ENCODE data around the gene HDAC8.
"Not testable (repeated sequence)": the region's sequence is repeated elsewhere in the genome, so short reads cannot be mapped to it uniquely, and the experiment has no call there.

HDAC8 gene
- 6.1 to 10.7 (median 10.2) reads per million in 4 experiments for total RNA-seq

DNA sequence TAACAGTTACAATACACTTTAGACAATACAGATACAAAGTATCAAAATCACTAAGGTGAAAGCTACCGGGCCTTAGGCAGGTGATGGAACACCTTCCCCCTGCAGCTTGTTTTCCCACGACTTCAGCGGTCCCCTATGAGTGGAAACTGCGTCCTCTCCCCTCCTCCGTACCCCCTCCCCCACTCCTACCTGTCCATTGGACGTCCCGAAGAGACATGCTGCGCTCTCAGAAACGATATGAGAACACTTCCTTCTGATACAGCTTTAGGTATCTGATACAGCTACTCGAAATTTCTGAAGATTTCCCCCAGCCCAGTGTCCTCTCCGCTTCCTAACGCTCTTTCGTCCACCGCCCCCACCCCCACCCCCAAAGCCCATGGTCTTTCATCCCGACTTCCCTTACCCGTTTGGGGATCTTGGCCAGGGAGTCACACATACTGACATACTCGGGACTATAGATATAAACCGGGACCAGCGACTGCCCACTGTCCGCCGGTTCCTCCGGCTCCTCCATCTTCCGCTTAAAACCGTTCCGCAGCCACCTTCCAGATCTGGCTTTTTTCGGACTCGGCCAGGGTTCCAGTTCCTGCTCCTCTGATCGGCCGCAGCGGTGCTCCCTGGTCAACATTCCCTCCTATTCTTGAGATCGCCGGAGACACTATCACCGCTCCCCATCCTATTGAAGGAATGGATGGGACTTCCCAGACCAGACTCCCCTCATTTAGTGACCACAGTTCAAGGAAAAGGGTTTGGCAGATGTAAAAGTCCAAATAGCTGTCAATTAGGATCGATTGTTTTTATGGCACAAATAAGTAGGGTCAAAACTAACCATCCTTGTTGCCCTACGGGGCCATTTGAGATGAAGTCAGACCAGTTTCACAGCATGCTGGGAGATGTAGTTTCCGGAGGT is at the start of gene HDAC8:
TSS of gene HDAC8 (minus strand) at position 596 of the 910 bp plus-strand sequence. CDS start at position 514, 82 bp downstream.
- no peak for DNase-seq

DNA sequence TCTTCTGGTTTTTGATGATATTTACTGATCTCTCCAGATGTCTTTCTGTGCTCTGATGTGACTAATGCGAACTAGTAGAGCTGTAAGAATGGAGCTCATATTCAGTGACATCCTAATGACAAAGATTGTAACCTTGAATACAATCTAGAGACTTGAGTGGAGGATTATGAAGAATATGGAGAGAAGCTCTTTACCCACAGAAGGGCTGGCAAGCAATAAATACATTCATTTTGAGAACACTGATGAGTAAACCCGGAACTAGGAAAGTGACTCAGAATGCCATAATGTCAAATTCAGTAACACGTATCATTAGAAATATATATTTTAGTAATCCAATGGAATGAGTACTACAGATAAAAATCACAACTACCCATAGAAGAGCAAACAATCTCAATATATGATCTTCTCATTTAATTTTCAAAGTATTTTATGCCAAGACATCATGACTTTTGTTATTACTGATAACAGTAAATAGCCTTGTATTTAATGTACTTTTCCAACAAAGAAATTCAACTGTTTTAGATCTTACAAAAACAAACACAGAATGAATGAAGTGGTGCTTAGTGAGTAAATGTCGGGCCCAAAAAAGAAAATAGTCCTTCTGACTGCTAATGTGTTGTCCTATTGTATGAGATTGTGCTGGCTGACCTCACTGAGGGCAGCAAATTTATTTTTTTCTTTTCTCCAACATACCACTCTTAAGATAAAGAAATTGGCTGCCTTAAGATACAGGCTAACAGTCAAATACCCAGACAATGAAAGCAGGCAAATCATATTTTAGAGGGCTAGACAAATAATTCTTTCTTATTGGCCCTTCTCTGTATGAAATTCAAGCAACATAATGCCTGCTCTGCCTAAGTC is 49.2 kb upstream of the HDAC8 start:
- no peak for DNase-seq

DNA sequence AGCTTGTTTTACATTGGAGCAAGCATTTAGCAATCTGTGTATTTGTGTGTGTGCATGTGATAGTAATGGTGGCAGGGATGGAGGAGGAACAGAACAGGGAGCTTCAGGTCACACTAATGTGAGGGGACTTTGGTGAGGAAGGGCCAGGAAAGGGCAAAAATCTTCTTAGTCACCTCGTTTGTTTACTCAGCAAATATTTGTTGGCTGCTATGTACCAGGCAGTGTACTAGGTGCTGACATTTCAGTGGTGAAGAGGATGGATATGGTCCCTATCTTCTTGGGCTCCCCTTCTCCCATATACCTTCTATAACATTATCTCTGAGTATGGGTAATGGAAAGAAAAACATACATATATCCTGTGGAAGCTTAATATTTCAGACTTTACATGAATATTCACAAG is 48.5 kb upstream of the HDAC8 start:
- DNase-seq = no peak

DNA sequence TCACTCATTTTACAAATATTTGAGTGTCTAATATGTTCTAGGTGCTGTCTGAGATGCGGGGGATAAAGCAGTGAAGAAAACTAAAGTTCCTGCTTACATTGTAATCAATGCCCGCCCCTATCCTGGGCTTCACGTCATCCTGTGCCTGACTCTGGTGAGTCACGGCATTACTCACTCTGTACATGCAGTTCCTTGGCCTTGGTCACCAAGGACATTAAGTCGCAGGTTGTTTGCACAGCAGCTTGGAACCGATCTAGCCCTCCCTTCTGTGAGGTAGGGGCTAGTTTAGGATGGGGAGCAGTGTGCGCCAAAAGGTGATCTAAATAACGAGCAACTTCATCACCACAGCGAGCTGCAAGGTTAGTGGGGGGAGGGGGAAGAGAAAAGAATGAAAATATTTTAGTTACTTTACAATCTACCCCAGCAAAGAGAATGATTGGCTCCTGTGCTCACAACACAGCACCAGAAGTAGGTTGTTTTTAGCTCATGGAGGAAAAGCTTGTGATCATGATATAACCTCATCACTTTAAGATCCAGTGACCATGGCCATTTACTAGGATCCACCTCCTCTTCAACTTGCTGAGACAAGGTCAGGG is 48.0 kb upstream of the HDAC8 start:
- no peak for DNase-seq

DNA sequence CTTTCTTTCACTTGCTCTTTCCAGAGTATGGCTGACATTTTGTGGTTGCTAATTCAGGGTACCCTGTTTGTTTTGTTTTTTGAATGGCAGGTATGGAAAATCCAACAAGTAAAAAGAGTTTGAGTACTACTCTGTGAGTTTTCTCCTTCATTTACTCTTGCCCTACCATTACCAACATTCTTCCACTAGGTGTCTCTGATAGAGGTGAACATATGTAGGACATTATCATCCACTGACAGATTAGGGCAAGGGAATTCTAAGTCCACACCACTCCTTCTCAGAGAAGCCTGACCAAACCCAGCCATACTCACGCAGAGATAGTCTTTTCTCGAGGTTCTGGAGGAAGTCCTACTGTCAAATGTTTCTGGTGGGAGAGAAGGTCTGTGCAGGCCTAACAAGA is 36.7 kb upstream of the HDAC8 start:
- no peak for DNase-seq

DNA sequence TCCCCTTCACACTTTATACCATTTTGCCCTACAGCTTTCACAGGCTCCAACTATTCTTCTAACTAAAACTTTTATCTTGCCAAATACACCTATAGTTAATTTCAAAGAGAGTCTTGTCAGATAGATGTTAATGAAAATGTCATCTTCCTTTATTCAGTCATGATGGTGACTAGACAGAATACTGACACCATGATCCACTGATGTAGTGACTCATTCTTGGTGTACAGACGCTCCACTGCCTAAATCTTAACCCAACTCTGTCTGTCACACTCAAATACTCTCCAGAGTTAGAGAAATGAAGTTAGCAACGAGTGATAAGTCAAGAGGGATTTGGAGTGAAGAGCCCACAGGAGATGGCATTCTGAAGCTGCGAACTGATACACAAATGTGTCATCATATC is 32.1 kb upstream of the HDAC8 start:
- DNase-seq = no peak

DNA sequence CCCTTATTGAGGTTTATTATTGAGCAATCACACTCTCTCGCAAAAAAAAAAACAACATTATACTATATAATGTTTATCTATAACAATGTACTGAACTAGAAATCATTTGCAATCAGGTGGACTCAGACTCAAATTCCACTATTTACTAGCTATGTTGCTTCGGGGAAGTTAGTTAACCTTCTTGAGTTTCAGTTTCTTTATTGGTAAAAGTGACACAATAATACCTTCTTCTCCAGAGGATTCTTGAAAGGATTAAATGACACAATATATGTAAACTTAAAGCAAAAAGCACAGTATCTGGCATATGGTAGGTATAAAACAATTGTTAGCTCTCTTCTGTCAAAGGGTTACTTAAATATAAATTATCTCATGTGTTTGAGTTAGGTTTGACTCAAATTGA is 31.5 kb upstream of the HDAC8 start:
- DNase-seq = no peak

DNA sequence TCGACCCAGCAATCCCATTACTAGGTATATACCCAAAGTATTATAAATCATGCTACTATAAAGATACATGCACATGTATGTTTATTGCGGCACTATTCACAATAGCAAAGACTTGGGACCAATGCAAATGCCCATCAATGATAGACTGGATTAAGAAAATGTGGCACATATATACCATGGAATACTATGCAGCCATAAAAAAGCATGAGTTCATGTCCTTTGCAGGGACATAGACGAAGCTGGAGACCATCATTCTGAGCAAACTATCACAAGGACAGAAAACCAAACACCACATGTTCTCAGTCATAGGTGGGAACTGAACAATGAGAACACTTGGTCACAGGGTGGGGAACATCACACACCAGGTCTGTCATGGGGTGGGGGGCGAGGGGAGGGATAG is 18.4 kb upstream of the HDAC8 start:
- not testable (repeated sequence) for DNase-seq

DNA sequence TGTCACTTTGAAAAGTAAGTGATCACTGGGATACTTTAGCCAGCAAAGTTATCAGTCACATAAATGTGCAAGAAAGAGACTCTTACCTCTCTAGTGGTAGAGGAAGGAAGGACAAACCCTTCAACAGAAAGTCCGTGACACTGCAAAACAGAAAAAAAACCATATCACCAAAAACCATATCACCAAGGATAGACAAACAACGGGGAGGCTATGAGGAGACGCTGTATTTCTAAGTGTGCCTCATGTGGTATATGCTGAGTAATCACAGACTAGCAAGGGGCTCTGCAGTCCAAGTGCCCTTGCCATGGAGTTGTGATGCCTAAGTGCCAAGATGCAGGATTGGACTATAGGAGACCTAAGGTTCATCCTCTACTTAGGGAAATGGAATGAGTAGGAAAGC is 11.5 kb upstream of the HDAC8 start:
- no peak for DNase-seq

DNA sequence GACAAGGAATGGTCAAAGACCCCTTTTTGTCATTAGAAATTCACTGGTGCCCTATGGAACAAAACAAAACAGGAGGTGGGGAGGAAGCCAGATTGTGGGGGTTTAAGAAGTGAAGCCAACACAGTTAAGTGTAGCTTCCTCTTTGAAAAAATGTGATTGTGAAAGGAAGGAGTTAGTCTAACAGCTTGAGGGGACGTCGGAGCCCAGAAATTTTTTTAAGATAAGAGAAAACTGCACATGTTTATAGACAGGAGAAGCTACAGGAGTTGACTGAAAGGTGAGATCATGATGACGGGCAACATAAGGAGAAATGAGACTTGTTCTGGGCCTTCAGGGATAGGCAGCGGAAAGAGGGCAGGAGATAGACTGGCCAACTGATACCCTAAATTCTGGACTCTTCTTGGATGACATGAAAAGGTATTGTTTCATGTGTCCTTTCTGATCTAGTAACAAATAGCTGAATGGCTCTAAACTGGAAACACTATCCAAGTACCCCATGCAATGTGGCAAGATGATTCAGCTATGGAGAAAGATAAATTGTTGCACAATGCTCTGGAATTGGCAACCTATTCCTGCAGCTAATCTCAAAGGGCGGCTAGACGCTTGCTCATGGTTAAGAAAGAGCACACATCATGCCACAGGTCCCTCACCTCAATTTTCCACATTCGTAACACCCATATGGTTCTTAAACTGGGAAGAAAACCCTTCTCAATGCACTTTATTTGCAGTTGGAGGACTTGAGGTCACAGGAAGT is 3.7 kb upstream of the HDAC8 start:
- no peak for DNase-seq

DNA sequence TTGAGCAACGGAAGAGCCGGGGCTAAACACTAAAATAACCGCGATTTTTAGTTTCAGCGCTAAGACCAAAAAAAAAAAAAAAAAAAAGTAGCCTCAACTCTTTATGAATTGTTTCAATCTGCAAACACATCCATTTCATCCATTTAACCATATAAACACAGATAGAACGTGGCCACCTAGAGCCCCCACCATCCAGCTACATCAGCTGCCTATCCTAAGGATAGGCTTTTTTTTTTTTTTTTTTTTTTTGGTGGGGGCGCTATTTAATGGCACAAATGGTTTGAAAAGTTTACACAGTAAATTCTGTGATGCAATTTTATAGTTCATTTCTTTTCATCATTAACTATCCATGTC is 492 bp upstream of the HDAC8 start:
- DNase-seq = no peak

DNA sequence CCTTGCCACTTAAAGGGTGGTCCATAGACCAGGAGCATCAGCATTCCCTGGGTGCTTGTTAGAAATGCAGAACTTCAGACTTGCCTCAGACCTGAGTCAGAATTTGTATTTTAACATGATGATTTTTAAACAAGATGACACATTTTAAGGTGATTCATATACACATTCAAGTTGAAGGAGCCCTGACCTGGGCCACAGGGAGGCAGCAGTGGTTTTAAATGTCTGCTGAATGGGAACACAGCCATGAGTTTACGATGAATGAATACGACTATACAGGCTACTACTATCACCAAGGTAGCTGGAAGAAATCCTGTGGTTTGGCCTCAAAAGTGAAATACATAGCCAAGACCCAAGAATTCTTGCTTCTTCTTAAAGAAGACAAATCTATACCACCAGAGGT is 2.9 kb downstream of the HDAC8 start:
- no peak for DNase-seq

DNA sequence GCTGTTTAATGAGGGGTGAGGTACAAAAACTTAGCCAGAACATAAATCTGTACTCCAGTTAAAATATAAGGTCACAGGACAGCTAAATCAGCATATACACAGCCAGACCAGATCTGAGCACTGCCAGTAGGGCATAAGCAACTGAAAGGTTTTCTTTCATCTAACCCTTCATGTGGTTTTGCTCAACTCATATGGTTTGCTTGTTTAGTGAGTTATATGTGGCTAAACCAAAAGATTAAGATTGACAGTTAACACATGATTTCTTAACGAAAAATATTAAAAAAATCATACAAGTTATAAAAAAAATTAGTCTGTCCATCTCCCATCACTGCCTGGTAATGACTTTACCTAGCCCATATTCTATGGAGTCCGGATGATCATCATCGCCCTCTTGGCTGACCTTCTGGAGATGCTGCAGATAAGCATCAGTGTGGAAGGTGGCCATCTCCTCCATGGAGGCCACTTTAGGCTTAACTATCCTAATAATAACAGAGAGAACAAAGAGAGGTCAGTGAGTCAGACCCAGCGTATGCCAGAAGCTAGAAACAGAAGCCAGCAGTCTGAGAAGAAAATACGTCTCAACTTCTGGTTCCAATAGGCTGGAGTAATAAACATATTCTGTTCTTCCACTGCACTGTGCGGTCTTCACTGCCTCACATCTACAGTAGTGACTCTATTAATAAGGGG is 4.1 kb downstream of the HDAC8 start:
- DNase-seq = no peak

DNA sequence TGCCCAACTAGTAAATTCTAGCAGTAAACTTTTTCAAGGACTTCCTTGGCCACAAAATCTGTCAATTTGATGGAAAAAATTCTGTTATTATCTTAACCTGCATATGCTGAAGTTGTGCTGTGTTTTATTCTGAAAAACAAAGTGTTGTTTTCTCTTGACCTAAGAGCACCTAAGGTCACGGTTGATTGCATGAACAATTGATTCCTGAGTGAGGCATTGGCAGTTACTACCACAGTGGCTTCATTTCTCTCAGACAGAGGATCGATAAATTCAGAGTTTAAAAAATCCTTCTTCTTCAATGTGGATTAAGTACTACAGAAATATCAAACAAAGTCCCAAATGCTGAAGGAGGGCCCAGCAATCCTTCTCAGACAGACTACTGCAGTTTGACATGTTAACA is 6.2 kb downstream of the HDAC8 start:
- no peak for DNase-seq

DNA sequence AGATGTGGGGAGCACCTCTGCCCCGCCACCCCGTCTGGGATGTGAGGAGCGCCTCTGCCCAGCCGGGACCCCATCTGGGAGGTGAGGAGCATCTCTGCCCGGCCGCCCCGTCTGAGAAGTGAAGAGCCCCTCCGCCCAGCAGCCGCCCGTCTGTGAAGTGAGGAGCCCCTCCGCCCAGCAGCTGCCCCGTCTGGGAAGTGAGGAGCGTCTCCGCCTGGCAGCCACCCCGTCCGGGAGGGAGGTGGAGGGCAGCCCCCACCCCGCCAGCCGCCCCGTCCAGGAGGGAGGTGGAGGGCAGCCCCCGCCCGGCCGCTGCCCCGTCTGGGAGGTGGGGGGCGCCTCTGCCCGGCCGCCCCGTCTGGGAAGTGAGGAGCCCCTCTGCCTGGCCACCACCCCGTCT is 13.0 kb downstream of the HDAC8 start:
- DNase-seq = not testable (repeated sequence)

DNA sequence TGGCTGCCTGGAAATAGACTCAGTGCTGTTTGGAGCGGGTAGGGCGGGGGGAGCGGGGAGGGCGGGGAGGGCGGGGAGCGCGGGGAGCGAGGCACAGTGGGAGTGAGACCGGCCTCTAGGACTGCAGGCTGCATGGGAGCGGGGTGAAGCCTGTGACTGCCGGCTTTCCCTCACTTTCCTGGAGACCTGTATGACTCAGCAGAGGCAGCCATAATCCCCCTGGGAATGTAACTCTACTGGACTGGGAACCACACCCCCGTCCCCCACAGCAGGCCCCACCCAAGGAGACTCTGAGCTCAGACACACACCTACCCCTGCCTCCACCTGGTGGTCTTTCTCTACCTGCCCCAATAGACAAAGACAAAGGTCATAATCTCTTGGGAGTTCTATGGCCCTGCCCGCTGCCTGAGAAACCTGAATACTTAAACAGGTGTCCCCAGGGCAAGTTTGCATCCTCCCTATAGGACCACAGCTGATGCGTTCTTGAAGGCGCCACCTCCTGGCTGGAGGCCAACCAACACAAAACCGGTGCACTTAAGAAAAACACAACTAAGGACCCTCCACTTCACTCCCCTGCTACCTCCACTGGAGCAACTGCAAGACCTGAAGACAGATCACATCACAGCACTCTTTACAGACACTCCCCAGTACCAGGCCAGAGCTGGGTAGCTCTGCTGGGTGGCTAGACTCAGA is 18.0 kb downstream of the HDAC8 start:
- no peak for DNase-seq

DNA sequence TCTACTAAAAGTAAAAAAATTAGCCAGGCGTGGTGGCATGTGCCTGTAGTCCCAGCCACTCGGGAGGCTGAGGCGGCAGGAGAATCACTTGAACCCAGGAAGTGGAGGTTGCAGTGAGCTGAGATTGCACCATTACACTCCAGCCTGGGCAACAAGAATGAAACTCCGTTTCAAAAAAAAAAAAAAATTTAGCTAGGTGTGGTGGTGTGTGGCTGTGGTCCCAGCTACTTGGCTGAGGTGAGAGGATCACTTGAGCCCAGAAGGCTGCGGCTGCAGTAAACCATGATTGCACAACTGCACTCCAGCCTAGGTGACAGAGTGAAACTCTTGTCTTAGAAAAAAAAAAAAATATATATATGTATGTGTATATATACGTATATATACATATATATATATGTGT is 20.2 kb downstream of the HDAC8 start:
- not testable (repeated sequence) for DNase-seq

DNA sequence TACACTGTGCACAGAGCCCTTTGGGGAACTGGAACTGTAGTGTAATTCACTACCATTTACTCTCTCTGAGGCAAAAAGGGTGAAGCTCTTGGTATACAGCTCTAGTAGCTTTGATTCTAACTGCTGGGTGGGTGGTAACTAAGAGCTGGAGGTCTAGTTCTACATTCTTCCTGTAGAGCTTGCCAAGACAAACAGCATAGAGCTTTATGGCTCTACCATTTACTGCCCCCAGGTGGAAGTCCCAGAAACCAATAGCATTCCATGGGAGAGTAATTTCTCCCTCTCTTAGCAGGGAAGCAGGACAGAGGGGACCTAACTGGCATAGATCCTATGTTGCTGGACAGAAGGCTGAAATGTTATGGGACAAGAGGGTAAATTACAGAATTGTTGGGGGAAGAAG is 26.7 kb downstream of the HDAC8 start:
- DNase-seq = no peak

DNA sequence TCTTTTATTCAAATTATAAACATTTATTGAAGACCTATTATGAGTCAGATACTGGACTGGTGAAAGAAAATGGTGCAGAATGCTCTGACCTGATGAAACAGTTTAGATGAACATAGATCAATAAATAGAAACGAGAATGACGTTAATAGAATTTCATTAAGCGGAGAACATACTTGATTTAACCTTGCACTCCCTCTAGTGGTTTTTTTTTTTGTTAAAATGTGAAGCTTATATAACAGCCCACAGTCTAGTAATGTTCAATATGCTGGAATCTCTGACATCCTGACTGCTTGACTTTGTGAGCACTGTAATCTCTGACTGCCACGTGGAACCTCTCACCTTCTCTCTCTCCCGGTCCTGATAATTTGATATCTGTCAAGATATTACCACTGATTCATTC is 32.3 kb downstream of the HDAC8 start:
- DNase-seq = no peak

DNA sequence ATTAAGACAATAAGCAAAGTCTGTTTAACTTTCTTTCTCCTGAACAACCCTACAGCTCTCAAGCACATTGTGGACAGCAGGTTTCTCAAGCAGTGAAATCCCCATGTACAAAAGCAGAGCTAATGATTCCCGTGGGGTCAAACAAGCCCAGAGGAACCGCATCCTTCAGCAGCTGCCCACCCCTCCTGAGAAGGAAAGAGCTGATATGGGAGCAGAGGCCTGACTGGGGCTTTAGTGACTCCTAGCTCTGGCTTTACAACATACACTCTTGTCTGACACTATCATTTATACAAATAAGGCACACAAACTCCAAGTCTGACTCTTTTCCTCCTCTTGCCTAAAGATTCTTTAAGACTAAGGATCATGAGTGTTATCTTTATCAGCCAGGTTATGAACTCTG is 32.8 kb downstream of the HDAC8 start:
- no peak for DNase-seq

DNA sequence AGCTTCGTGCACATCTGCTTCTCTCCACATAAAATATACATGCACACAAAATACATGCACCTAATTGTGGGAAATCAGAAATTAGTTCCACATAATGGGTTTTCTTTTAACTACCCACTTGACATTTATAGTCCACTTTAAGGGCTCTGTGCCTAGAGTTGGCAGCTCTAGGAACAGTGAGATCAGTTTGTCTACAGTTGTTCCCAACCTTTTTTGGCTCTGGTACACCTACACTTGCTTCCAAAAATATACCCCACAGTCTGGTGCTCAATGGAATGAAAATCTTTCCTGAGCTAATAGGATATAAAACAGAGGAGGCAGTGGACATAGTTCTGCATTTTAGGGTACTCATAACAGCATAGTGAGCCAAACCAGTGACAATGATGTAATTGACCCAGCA is 36.1 kb downstream of the HDAC8 start:
- no peak for DNase-seq

DNA sequence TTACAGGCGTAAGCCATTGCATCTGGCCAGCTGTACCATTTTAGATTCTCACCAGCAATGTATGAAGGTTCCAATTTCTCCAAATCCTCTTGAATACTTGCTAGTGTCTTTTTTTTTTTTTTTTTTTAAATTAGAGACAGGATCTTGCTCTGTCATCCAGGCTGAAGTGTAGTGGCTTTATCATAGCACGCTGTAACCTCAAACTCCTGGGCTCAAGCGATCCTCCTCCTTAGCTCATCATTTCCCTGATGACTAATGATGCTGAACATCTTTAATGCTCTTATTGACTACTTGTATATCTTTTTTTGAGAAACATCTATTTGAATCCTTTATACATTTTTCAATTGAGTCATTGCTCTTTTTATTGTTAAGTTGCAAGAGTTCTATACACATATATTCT is 40.3 kb downstream of the HDAC8 start:
- no peak for DNase-seq
